Natural killer cell (primary cell): ENCODE measurements around the gene PDE4B. TPM values are rescaled to one million over a fixed set of nuclear protein-coding genes. Genes with fewer than 3 reads are reported as not detected.

Experiments used
- ATAC-seq, 3 donors: fragments of 150-1000 bp in 2 of 3; fragments of 200-7000 bp in 1 of 3; cut with Tn5 transposase; 1 replicate in 1 of 3; 2 replicates in 2 of 3; pipeline ENCODE4 v1.10.0; 2021; ENCODE audit warnings: mild to moderate bottlenecking in 2 of 3, moderate library complexity in 2 of 3
- DNase-seq, 2 donors: peaks; one replicate each; pipeline versions ENCODE4 v3.0.0 to v3.0.0-alpha.2; 2013 to 2021; ENCODE audit warnings: mixed read lengths in 1 of 2
- H3K27ac ChIP-seq: one replicate; pipeline ENCODE4 v1.5.1; 2013; ENCODE audit warnings: mild to moderate bottlenecking, low read length
- H3K27me3 ChIP-seq: one replicate; pipeline ENCODE4 v1.6.1; 2013; ENCODE audit warnings: low read length; ENCODE audit not compliant: control insufficient read depth, insufficient read depth
- H3K36me3 ChIP-seq: one replicate; pipeline ENCODE4 v1.6.1; 2013; ENCODE audit warnings: low read length; ENCODE audit not compliant: control insufficient read depth, insufficient read depth
- H3K4me1 ChIP-seq: one replicate; pipeline ENCODE4 v1.6.1; 2013; ENCODE audit warnings: low read length; ENCODE audit not compliant: control insufficient read depth, insufficient read depth
- H3K4me3 ChIP-seq: one replicate; pipeline ENCODE4 v1.5.1; 2013; ENCODE audit warnings: low read length
- H3K9me3 ChIP-seq: one replicate; pipeline ENCODE4 v1.6.1; 2013; ENCODE audit warnings: low read length; ENCODE audit not compliant: control insufficient read depth, insufficient read depth
- H3K27ac Mint-ChIP-seq, 2 donors: one replicate each; pipeline ENCODE4 v1.8.0; 2022; ENCODE audit warnings: mild to moderate bottlenecking in 2 of 2, mixed read lengths in 2 of 2, moderate library complexity in 1 of 2
- H3K27me3 Mint-ChIP-seq, 2 donors: one replicate each; pipeline ENCODE4 v1.8.0; 2022; ENCODE audit warnings: low read depth in 2 of 2, mixed read lengths in 2 of 2
- H3K36me3 Mint-ChIP-seq: one replicate; pipeline ENCODE4 v1.8.0; 2022; ENCODE audit warnings: mixed read lengths
- H3K4me1 Mint-ChIP-seq, 2 donors: one replicate each; pipeline ENCODE4 v1.8.0; 2022; ENCODE audit warnings: mixed read lengths in 2 of 2
- H3K4me3 Mint-ChIP-seq: one replicate; pipeline ENCODE4 v1.8.0; 2022; ENCODE audit warnings: mild to moderate bottlenecking, moderate library complexity, mixed read lengths
- H3K9me3 Mint-ChIP-seq, 2 donors: one replicate each; pipeline ENCODE4 v1.8.0; 2022; ENCODE audit warnings: mixed read lengths in 2 of 2
- WGBS: methylation state at CpG from one replicate; pipeline ENCODE4 v1.1.7; 2013; ENCODE audit warnings: missing lambda C conversion rate; ENCODE audit not compliant: insufficient coverage; 5-methylcytosine and 5-hydroxymethylcytosine counted together
- intact Hi-C: fragments of 100-400 bp; cut with micrococcal nuclease; formaldehyde crosslinking; loops from one replicate; pipeline ENCODE4 v1.14.2; 2022
- total RNA-seq, 4 donors: library from RNA; stranded (reverse); fragments of 120-200 nt in 1 of 4; gene quantifications; one replicate each; pipeline versions ENCODE4 v1.2.3 to v1.2.4, GENCODE V29; 2013 to 2022
- TF ChIP-seq, protein P1 (sequence below): fragments of 200-600 bp; IDR thresholded peaks from one replicate; pipeline ENCODE4 v1.8.0; 2022; ENCODE audit warnings: antibody characterized with exemption

Gene PDE4B
- total RNA-seq, 3 donors from 2014 or later (not counting 1 experiment from before 2014, with no cell fraction given) = 18.0 to 42.4 (median 25.5) TPM

DNA sequence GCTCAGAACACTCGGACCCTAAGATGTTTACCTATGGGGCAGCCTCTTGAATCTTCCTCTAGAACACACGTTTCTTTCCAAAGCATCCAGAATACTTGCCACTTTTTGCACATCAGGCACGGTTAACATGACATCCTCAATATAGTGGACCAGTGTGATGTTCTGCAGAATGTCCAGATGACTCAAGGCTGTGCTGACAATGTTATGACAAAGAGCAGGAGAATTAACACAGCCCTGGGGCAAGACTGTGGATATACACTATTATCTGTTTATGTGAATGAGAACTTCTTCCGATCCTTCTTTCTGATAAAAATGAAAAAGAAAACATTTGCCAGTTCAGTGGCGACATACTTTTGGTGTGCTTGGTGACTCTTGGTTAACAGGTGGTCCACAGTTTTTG, 154.3 kb downstream of the PDE4B start:
- no peak overlapping the region for H3K4me3 ChIP-seq
- Mint-ChIP-seq H3K4me3 (no peak overlapping the region), H3K9me3 (no peaks in the 10 kb centered on the region), H3K27me3 (peaks cover 5 to 6% of the 10 kb centered on the region in 2 donors), H3K27ac (no peak overlapping the region), H3K36me3 (no peaks in the 10 kb centered on the region), H3K4me1 (no peaks in the 10 kb centered on the region)
- H3K36me3 ChIP-seq = no peaks in the 10 kb centered on the region
- intact Hi-C loops = no loop called here
- ATAC-seq (no peak), DNase-seq (no peak)
- H3K27ac ChIP-seq = no peak overlapping the region
- no peaks in the 10 kb centered on the region for H3K4me1 ChIP-seq
- H3K9me3 ChIP-seq = no peaks in the 10 kb centered on the region
- TF ChIP-seq, protein P1, sequence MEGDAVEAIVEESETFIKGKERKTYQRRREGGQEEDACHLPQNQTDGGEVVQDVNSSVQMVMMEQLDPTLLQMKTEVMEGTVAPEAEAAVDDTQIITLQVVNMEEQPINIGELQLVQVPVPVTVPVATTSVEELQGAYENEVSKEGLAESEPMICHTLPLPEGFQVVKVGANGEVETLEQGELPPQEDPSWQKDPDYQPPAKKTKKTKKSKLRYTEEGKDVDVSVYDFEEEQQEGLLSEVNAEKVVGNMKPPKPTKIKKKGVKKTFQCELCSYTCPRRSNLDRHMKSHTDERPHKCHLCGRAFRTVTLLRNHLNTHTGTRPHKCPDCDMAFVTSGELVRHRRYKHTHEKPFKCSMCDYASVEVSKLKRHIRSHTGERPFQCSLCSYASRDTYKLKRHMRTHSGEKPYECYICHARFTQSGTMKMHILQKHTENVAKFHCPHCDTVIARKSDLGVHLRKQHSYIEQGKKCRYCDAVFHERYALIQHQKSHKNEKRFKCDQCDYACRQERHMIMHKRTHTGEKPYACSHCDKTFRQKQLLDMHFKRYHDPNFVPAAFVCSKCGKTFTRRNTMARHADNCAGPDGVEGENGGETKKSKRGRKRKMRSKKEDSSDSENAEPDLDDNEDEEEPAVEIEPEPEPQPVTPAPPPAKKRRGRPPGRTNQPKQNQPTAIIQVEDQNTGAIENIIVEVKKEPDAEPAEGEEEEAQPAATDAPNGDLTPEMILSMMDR = no peak
- H3K27me3 ChIP-seq = no peaks in the 10 kb centered on the region
- 93% methylated on average over 5 of the region's 5 CpGs for WGBS

DNA sequence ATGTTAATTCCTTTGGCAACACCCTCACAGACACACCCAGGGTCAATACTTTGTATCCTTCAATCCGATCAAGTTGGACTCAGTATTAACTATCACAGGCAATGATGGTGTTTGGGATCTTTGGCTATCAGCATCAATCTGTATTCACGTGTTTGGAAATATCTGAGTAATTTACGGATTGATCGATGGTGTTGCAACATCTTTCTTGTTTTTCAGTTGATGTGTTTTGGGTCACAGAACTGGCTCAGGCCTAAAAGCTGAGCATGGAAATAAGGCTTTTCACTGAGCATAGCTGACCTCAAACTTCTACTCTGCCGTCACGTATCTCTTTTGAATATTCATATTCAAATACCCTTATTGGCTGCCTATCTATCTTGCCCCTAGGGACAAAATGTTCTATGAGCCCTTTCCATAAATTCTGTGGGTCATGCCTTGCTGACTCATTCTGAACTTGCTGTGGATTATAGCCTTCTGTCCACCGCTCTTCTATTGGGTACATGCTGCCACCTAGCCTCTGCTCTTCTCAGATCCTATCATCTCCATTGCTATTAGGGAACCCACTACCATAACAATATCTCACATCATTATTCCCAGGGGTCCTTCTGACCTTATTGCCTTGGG, 156.0 kb downstream of the PDE4B start:
- H3K4me3 ChIP-seq = no peak overlapping the region
- Mint-ChIP-seq H3K36me3 (no peaks in the 10 kb centered on the region), H3K9me3 (no peaks in the 10 kb centered on the region), H3K27ac (no peak overlapping the region), H3K27me3 (peaks cover 4 to 5% of the 10 kb centered on the region in 2 donors), H3K4me1 (no peaks in the 10 kb centered on the region), H3K4me3 (no peak overlapping the region)
- no peaks in the 10 kb centered on the region for H3K27me3 ChIP-seq
- DNase-seq (no peak), ATAC-seq (no peak)
- no peaks in the 10 kb centered on the region for H3K36me3 ChIP-seq
- H3K4me1 ChIP-seq = no peaks in the 10 kb centered on the region
- WGBS = 92% methylated on average over 7 of the region's 7 CpGs
- intact Hi-C loops = no loop called here
- TF ChIP-seq, protein P1 = no peak
- H3K9me3 ChIP-seq = no peaks in the 10 kb centered on the region
- no peak overlapping the region for H3K27ac ChIP-seq

DNA sequence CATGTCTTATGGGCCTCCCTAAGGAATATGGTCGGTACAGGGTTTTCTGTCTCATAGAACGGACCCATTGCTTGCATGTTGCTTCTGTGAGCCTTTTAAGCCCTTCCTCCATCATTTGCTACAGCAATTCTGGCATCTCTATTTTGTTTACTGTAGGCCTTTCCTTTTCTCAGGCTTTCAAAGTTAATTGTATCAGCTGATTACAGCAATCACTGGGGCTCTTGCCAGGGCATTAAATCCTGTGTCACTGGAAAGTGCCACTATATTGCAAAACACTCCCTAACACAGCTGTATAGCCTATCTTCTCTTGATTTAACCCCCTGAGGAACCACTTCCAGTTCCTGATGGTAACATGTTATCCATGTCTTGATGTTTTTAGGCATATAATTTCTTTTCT, 156.5 kb downstream of the PDE4B start:
- Mint-ChIP-seq H3K4me1 (no peaks in the 10 kb centered on the region), H3K27me3 (peaks cover 4 to 5% of the 10 kb centered on the region in 2 donors), H3K36me3 (no peaks in the 10 kb centered on the region), H3K9me3 (no peaks in the 10 kb centered on the region), H3K27ac (no peak overlapping the region), H3K4me3 (no peak overlapping the region)
- TF ChIP-seq, protein P1 = no peak
- no peaks in the 10 kb centered on the region for H3K9me3 ChIP-seq
- 95% methylated on average over 2 of the region's 2 CpGs for WGBS
- no peak overlapping the region for H3K4me3 ChIP-seq
- DNase-seq = no peak
- ATAC-seq = no peak
- H3K27ac ChIP-seq = no peak overlapping the region
- intact Hi-C loops = no loop called here
- no peaks in the 10 kb centered on the region for H3K27me3 ChIP-seq
- no peaks in the 10 kb centered on the region for H3K4me1 ChIP-seq
- no peaks in the 10 kb centered on the region for H3K36me3 ChIP-seq

DNA sequence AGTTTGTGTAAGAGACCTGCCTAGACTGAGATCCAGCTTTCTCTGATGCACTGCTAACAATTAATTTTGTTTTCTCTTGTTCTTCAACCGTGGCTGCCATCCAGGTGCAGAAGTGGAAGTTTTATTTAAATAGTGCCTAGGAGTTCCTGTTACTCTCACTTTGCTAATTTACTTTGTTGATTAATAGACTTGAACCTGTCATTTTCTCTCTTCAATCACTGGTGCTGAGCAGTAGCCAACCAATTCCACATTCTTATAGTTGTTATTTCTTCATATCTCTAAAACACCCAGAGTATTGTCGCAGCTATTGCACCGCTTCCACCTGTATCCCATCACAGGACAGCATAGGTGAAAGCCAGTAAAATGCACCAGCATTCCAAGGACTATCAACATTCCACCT, 157.2 kb downstream of the PDE4B start:
- no peaks in the 10 kb centered on the region for H3K9me3 ChIP-seq
- H3K27me3 ChIP-seq = no peaks in the 10 kb centered on the region
- H3K36me3 Mint-ChIP-seq = no peaks in the 10 kb centered on the region
- no peaks in the 10 kb centered on the region for H3K4me1 Mint-ChIP-seq
- no peak overlapping the region for H3K4me3 Mint-ChIP-seq
- no peaks in the 10 kb centered on the region for H3K4me1 ChIP-seq
- H3K36me3 ChIP-seq = no peaks in the 10 kb centered on the region
- ATAC-seq = no peak
- TF ChIP-seq, protein P1 = no peak
- H3K27me3 Mint-ChIP-seq = peaks cover 4 to 5% of the 10 kb centered on the region in 2 donors
- H3K27ac Mint-ChIP-seq = no peak overlapping the region
- intact Hi-C loops = no loop called here
- 81% methylated on average over 3 of the region's 3 CpGs for WGBS
- H3K9me3 Mint-ChIP-seq = no peaks in the 10 kb centered on the region
- no peak for DNase-seq
- H3K27ac ChIP-seq = no peak overlapping the region
- no peak overlapping the region for H3K4me3 ChIP-seq
